T-helper 1 cell treated with Interleukin-12 subunit alpha and Interleukin-12 subunit beta and Interleukin-4 antibody, amounts not matched to agents 30 μg/mL and 1 μg/mL, for 36 hours (primary cell): Measurements from ENCODE around the gene GALE.
"Not testable (repeated sequence)": the region's sequence is repeated elsewhere in the genome, so short reads cannot be mapped to it uniquely, and the experiment has no call there.

Source experiments
- H3K27ac Mint-ChIP-seq: one replicate; pipeline ENCODE4 v1.8.0; 2021; ENCODE audit warnings: mild to moderate bottlenecking, mixed read lengths
- H3K27me3 Mint-ChIP-seq: one replicate; pipeline ENCODE4 v1.8.0; 2021; ENCODE audit warnings: low read depth, mixed read lengths
- H3K36me3 Mint-ChIP-seq: one replicate; pipeline ENCODE4 v1.8.0; 2021; ENCODE audit warnings: low read depth, mixed read lengths
- H3K4me1 Mint-ChIP-seq: one replicate; pipeline ENCODE4 v1.8.0; 2021; ENCODE audit warnings: low read depth, mixed read lengths
- H3K4me3 Mint-ChIP-seq: one replicate; pipeline ENCODE4 v1.8.0; 2021; ENCODE audit warnings: mild to moderate bottlenecking, moderate library complexity, mixed read lengths
- H3K9me3 Mint-ChIP-seq: one replicate; pipeline ENCODE4 v1.8.0; 2021; ENCODE audit warnings: mixed read lengths

GALE gene

GRCh38 chr1:23824711-23825075 lies 24.1 kb upstream of the GALE start:
- Mint-ChIP-seq H3K27ac (peak overlapping the region; percentile 88), H3K27me3 (peaks cover 4% of the 10 kb centered on the region), H3K9me3 (no peaks in the 10 kb centered on the region), H3K4me3 (peak overlapping the region; percentile 89), H3K36me3 (no peaks in the 10 kb centered on the region), H3K4me1 (peaks cover 16% of the 10 kb centered on the region)

- Mint-ChIP-seq H3K4me1 (peaks cover 16% of the 10 kb centered on the region), H3K9me3 (no peaks in the 10 kb centered on the region), H3K27me3 (peaks cover 4% of the 10 kb centered on the region), H3K4me3 (peak overlapping the region; percentile 89), H3K36me3 (no peaks in the 10 kb centered on the region), H3K27ac (peak overlapping the region; percentile 7)
Measured at GRCh38 chr1:23823767-23824166, 23.2 kb upstream of the GALE start.

- Mint-ChIP-seq H3K27ac (no peak overlapping the region), H3K36me3 (peaks cover 13% of the 10 kb centered on the region)
Measured at GRCh38 chr1:23817633-23818032, 17.1 kb upstream of the GALE start.

GRCh38 chr1:23816906-23817305 lies 16.4 kb upstream of the GALE start:
- H3K4me1 Mint-ChIP-seq: peaks cover 2% of the 10 kb centered on the region
- H3K9me3 Mint-ChIP-seq: no peaks in the 10 kb centered on the region
- H3K4me3 Mint-ChIP-seq: no peak overlapping the region
- peaks cover 13% of the 10 kb centered on the region for H3K36me3 Mint-ChIP-seq
- no peak overlapping the region for H3K27ac Mint-ChIP-seq
- H3K27me3 Mint-ChIP-seq: no peaks in the 10 kb centered on the region

More at GRCh38 chr1:23817633-23818032, 17.1 kb upstream of the GALE start:
- no peaks in the 10 kb centered on the region for H3K27me3 Mint-ChIP-seq
- no peaks in the 10 kb centered on the region for H3K9me3 Mint-ChIP-seq
- no peak overlapping the region for H3K4me3 Mint-ChIP-seq
- peaks cover 6% of the 10 kb centered on the region for H3K4me1 Mint-ChIP-seq

- Mint-ChIP-seq H3K27ac (no peak overlapping the region), H3K4me1 (peaks cover under 1% of the 10 kb centered on the region), H3K4me3 (no peak overlapping the region), H3K27me3 (no peaks in the 10 kb centered on the region), H3K36me3 (peaks cover 15% of the 10 kb centered on the region), H3K9me3 (no peaks in the 10 kb centered on the region)
Measured at GRCh38 chr1:23816361-23816760, 15.8 kb upstream of the GALE start.

- peaks cover 18% of the 10 kb centered on the region for H3K36me3 Mint-ChIP-seq
- peaks cover 9% of the 10 kb centered on the region for H3K4me1 Mint-ChIP-seq
- H3K9me3 Mint-ChIP-seq: no peaks in the 10 kb centered on the region
- H3K4me3 Mint-ChIP-seq: no peak overlapping the region
- no peak overlapping the region for H3K27ac Mint-ChIP-seq
- no peaks in the 10 kb centered on the region for H3K27me3 Mint-ChIP-seq
Measured at GRCh38 chr1:23814016-23814415, 13.5 kb upstream of the GALE start.

GRCh38 chr1:23810818-23811540 lies 10.4 kb upstream of the GALE start:
- H3K4me1 Mint-ChIP-seq: peaks cover 9% of the 10 kb centered on the region
- no peak overlapping the region for H3K4me3 Mint-ChIP-seq
- H3K27ac Mint-ChIP-seq: peak overlapping the region; percentile 64
- H3K27me3 Mint-ChIP-seq: no peaks in the 10 kb centered on the region
- peaks cover 13% of the 10 kb centered on the region for H3K36me3 Mint-ChIP-seq
- H3K9me3 Mint-ChIP-seq: no peaks in the 10 kb centered on the region

- Mint-ChIP-seq H3K4me1 (peaks cover 9% of the 10 kb centered on the region), H3K27ac (no peak overlapping the region), H3K36me3 (peaks cover 16% of the 10 kb centered on the region), H3K9me3 (no peaks in the 10 kb centered on the region), H3K27me3 (no peaks in the 10 kb centered on the region), H3K4me3 (no peak overlapping the region)
Measured at GRCh38 chr1:23809751-23810171, 9.2 kb upstream of the GALE start.

GRCh38 chr1:23807453-23807852 lies 6.9 kb upstream of the GALE start:
- peaks cover 14% of the 10 kb centered on the region for H3K36me3 Mint-ChIP-seq
- H3K27ac Mint-ChIP-seq: no peak overlapping the region
- H3K4me3 Mint-ChIP-seq: no peak overlapping the region

GRCh38 chr1:23806280-23806679 lies 5.7 kb upstream of the GALE start:
- H3K27me3 Mint-ChIP-seq: no peaks in the 10 kb centered on the region
- peaks cover 11% of the 10 kb centered on the region for H3K4me1 Mint-ChIP-seq
- H3K4me3 Mint-ChIP-seq: no peak overlapping the region
- no peaks in the 10 kb centered on the region for H3K9me3 Mint-ChIP-seq
- H3K27ac Mint-ChIP-seq: no peak overlapping the region
- H3K36me3 Mint-ChIP-seq: peaks cover 14% of the 10 kb centered on the region

More at GRCh38 chr1:23807453-23807852, 6.9 kb upstream of the GALE start:
- Mint-ChIP-seq H3K4me1 (peaks cover 9% of the 10 kb centered on the region), H3K9me3 (no peaks in the 10 kb centered on the region), H3K27me3 (no peaks in the 10 kb centered on the region)

- peaks cover 8% of the 10 kb centered on the region for H3K4me1 Mint-ChIP-seq
- no peaks in the 10 kb centered on the region for H3K9me3 Mint-ChIP-seq
- H3K4me3 Mint-ChIP-seq: no peak overlapping the region
- peaks cover 11% of the 10 kb centered on the region for H3K36me3 Mint-ChIP-seq
- no peaks in the 10 kb centered on the region for H3K27me3 Mint-ChIP-seq
- H3K27ac Mint-ChIP-seq: no peak overlapping the region
Measured at GRCh38 chr1:23805025-23805424, 4.5 kb upstream of the GALE start.

- Mint-ChIP-seq H3K4me3 (no peak overlapping the region), H3K36me3 (peaks cover 11% of the 10 kb centered on the region), H3K27ac (no peak overlapping the region), H3K9me3 (no peaks in the 10 kb centered on the region), H3K4me1 (peaks cover 10% of the 10 kb centered on the region), H3K27me3 (no peaks in the 10 kb centered on the region)
Measured at GRCh38 chr1:23804183-23804835, 3.8 kb upstream of the GALE start.

- peaks cover 14% of the 10 kb centered on the region for H3K4me1 Mint-ChIP-seq
- H3K36me3 Mint-ChIP-seq: peaks cover 12% of the 10 kb centered on the region
- no peak overlapping the region for H3K27ac Mint-ChIP-seq
- no peaks in the 10 kb centered on the region for H3K27me3 Mint-ChIP-seq
- H3K4me3 Mint-ChIP-seq: no peak overlapping the region
- no peaks in the 10 kb centered on the region for H3K9me3 Mint-ChIP-seq
Measured at GRCh38 chr1:23803674-23804073, 3.1 kb upstream of the GALE start.

GRCh38 chr1:23802809-23803342 lies 2.3 kb upstream of the GALE start:
- Mint-ChIP-seq H3K4me1 (peaks cover 14% of the 10 kb centered on the region), H3K36me3 (peaks cover 14% of the 10 kb centered on the region), H3K27ac (peak overlapping the region; percentile 41), H3K4me3 (peak overlapping the region; percentile 25)
- not testable (repeated sequence) for H3K27me3 Mint-ChIP-seq, H3K9me3 Mint-ChIP-seq

GRCh38 chr1:23801876-23802275 lies 1.3 kb upstream of the GALE start:
- Mint-ChIP-seq H3K4me3 (peak overlapping the region; percentile 13), H3K4me1 (peaks cover 14% of the 10 kb centered on the region), H3K27me3 (no peaks in the 10 kb centered on the region), H3K36me3 (peaks cover 15% of the 10 kb centered on the region), H3K9me3 (no peaks in the 10 kb centered on the region), H3K27ac (peak overlapping the region; percentile 68)
